H1 (cell line): ENCODE results near the gene BGLAP. TPM values are rescaled to one million over a fixed set of nuclear protein-coding genes. Genes with fewer than 3 reads are reported as not detected.

Experiments
- CTCF ChIA-PET: fragments of 300-600 bp; sonication (Branson Sonifier 250); formaldehyde crosslinking; loops from one replicate; lab custom pipeline; 2021; ENCODE audit not compliant: partially characterized antibody; lab: Charles Lee
- POLR2A ChIA-PET: fragments of 300-600 bp; sonication (Branson Sonifier 250); formaldehyde crosslinking; loops from one replicate; lab custom pipeline; 2021; ENCODE audit warnings: inconsistent platforms; ENCODE audit not compliant: partially characterized antibody; lab: Charles Lee
- DNase-seq, 2 experiments: peaks; one replicate each; pipeline versions ENCODE4 v3.0.0 to v3.0.0-alpha.2; 2010 to 2022; ENCODE audit warnings: low spot score in 2 of 2, low read depth in 1 of 2, mixed read lengths in 1 of 2
- FAIRE-seq: peaks from 2 replicates; lab custom pipeline; 2011; peaks lifted over from hg19 to GRCh38; lab: Jason Lieb, UNC
- H2AFZ ChIP-seq: 2 replicates; pipeline ENCODE4 v1.8.1; 2012; ENCODE audit warnings: low read length, inconsistent platforms
- H2AK5ac ChIP-seq: 2 replicates; pipeline ENCODE4 v1.6.1; 2013; ENCODE audit warnings: low read depth, low read length
- H2BK120ac ChIP-seq: replicated peaks from 2 replicates; pipeline ENCODE3; 2013; ENCODE audit warnings: low read depth, low read length, inconsistent platforms
- H2BK12ac ChIP-seq: 2 replicates; pipeline ENCODE4 v1.6.1; 2013; ENCODE audit warnings: low read depth, low read length
- H2BK15ac ChIP-seq: 2 replicates; pipeline ENCODE4 v1.6.1; 2013; ENCODE audit warnings: low read length
- H2BK20ac ChIP-seq: 2 replicates; pipeline ENCODE4 v1.6.1; 2013; ENCODE audit warnings: low read length
- H2BK5ac ChIP-seq: 2 replicates; pipeline ENCODE4 v1.6.1; 2013; ENCODE audit warnings: low read depth, low read length
- H3K14ac ChIP-seq: 2 replicates; pipeline ENCODE4 v1.6.1; 2013; ENCODE audit warnings: inconsistent platforms; ENCODE audit not compliant: insufficient read length
- H3K18ac ChIP-seq: 2 replicates; pipeline ENCODE4 v1.6.1; 2013; ENCODE audit warnings: low read length; ENCODE audit errors: extremely low read depth
- H3K23ac ChIP-seq: 2 replicates; pipeline ENCODE4 v1.6.1; 2013; ENCODE audit warnings: inconsistent platforms; ENCODE audit not compliant: insufficient read length
- H3K23me2 ChIP-seq: 2 replicates; pipeline ENCODE4 v1.6.1; 2013; ENCODE audit warnings: low read depth, low read length
- H3K27ac ChIP-seq: 2 replicates; pipeline ENCODE4 v1.6.1; 2011; ENCODE audit warnings: low read depth, low read length, inconsistent platforms
- H3K27me3 ChIP-seq, 4 experiments: replicated peaks in 1 of 4; 1 replicate in 1 of 4; 2 replicates in 3 of 4; pipeline versions ENCODE4 v1.6.1 to v1.8.1; 2011 to 2013; ENCODE audit warnings: low read length in 3 of 4, mild to moderate bottlenecking in 3 of 4, inconsistent platforms in 2 of 4, mixed read lengths in 2 of 4, moderate library complexity in 1 of 4; ENCODE audit not compliant: control insufficient read depth in 3 of 4, insufficient read depth in 3 of 4; ENCODE audit errors: extremely low read depth in 1 of 4
- H3K36me3 ChIP-seq, 4 experiments: 2 replicates each; pipeline versions ENCODE4 v1.6.1 to v1.8.1; 2011 to 2013; ENCODE audit warnings: mild to moderate bottlenecking in 4 of 4, low read length in 3 of 4, moderate library complexity in 2 of 4, control low read depth in 1 of 4, inconsistent platforms in 1 of 4; ENCODE audit not compliant: insufficient read depth in 4 of 4, control insufficient read depth in 2 of 4
- H3K4ac ChIP-seq: replicated peaks from 2 replicates; pipeline ENCODE3; 2013; ENCODE audit warnings: low read length, low read depth, mixed read lengths, inconsistent platforms; ENCODE audit not compliant: insufficient read length
- H3K4me1 ChIP-seq, 4 experiments: replicated peaks in 1 of 4; 1 replicate in 1 of 4; 2 replicates in 3 of 4; pipeline versions ENCODE4 v1.6.1 to v1.8.1; 2011 to 2013; ENCODE audit warnings: low read length in 3 of 4, inconsistent platforms in 2 of 4, mixed read lengths in 1 of 4; ENCODE audit not compliant: insufficient read depth in 4 of 4, control insufficient read depth in 3 of 4
- H3K4me2 ChIP-seq, 2 experiments: 2 replicates each; pipeline versions ENCODE4 v1.6.1 to v1.8.1; 2011 to 2013; ENCODE audit warnings: low read depth in 2 of 2, low read length in 2 of 2, control low read depth in 1 of 2, inconsistent platforms in 1 of 2, mild to moderate bottlenecking in 1 of 2; ENCODE audit not compliant: insufficient read depth in 1 of 2
- H3K4me3 ChIP-seq, 4 experiments: fragments of 200-600, 300-600 bp in 1 of 4; sonication (generic), shearing (Covaris generic), sonication (Bioruptor Twin) in 1 of 4; 2 replicates each; pipeline versions ENCODE4 v1.5.1 to v1.8.1; 2011 to 2016; ENCODE audit warnings: low read length in 4 of 4, low read depth in 3 of 4, control low read depth in 2 of 4, inconsistent platforms in 2 of 4, mild to moderate bottlenecking in 2 of 4, mixed read lengths in 1 of 4, moderate library complexity in 1 of 4; ENCODE audit not compliant: insufficient read depth in 2 of 4; ENCODE audit errors: extremely low read depth in 1 of 4
- H3K56ac ChIP-seq: replicated peaks from 2 replicates; pipeline ENCODE3; 2013; ENCODE audit warnings: low read depth, mild to moderate bottlenecking, mixed read lengths, low read length, inconsistent platforms; ENCODE audit not compliant: insufficient read length
- H3K79me1 ChIP-seq: 2 replicates; pipeline ENCODE4 v1.6.1; 2013; ENCODE audit warnings: low read depth, low read length, control low read depth
- H3K79me2 ChIP-seq, 2 experiments: 2 replicates each; pipeline versions ENCODE4 v1.6.1 to v1.8.1; 2012 to 2013; ENCODE audit warnings: low read length in 2 of 2, mild to moderate bottlenecking in 2 of 2, inconsistent platforms in 1 of 2; ENCODE audit not compliant: insufficient read depth in 2 of 2, control insufficient read depth in 1 of 2
- H3K9ac ChIP-seq, 4 experiments: replicated peaks in 1 of 4; 1 replicate in 1 of 4; 2 replicates in 3 of 4; pipeline versions ENCODE4 v1.6.1 to v1.8.1; 2011 to 2013; ENCODE audit warnings: low read depth in 3 of 4, low read length in 3 of 4, control low read depth in 2 of 4, mild to moderate bottlenecking in 2 of 4, moderate library complexity in 2 of 4, inconsistent platforms in 1 of 4; ENCODE audit errors: extremely low read depth in 1 of 4
- H3K9me3 ChIP-seq, 2 experiments: 2 replicates each; pipeline versions ENCODE4 v1.6.1 to v1.8.1; 2012 to 2013; ENCODE audit warnings: mild to moderate bottlenecking in 2 of 2, moderate library complexity in 2 of 2, control low read depth in 1 of 2, inconsistent platforms in 1 of 2, low read depth in 1 of 2, low read length in 1 of 2, mixed read lengths in 1 of 2; ENCODE audit not compliant: insufficient read depth in 2 of 2
- H4K20me1 ChIP-seq, 2 experiments: replicated peaks in 1 of 2; 2 replicates each; pipeline versions ENCODE3 to v1.8.1; 2011 to 2013; ENCODE audit warnings: inconsistent platforms in 2 of 2, low read length in 2 of 2, mild to moderate bottlenecking in 1 of 2; ENCODE audit not compliant: insufficient read depth in 2 of 2, control insufficient read depth in 1 of 2
- H4K5ac ChIP-seq: 2 replicates; pipeline ENCODE4 v1.6.1; 2013; ENCODE audit warnings: low read length, low read depth, mixed read lengths, inconsistent platforms; ENCODE audit not compliant: insufficient read length
- H4K8ac ChIP-seq: 2 replicates; pipeline ENCODE4 v1.8.0; 2013; ENCODE audit warnings: mild to moderate bottlenecking, moderate library complexity, low read length, inconsistent platforms; ENCODE audit not compliant: insufficient read depth; ENCODE audit errors: extremely low read depth
- H4K91ac ChIP-seq: replicated peaks from 2 replicates; pipeline ENCODE3; 2013; ENCODE audit warnings: low read length, mixed read lengths, inconsistent platforms; ENCODE audit not compliant: insufficient read length
- ATF2 ChIP-seq: IDR thresholded peaks from 2 replicates; pipeline ENCODE4 v1.6.1; 2012; ENCODE audit warnings: low read length, inconsistent platforms
- CTCF ChIP-seq, 3 experiments: IDR thresholded peaks; 1 replicate in 2 of 3; 2 replicates in 1 of 3; pipeline versions ENCODE4 v1.5.1 to v1.6.1; 2011; ENCODE audit warnings: low read length in 3 of 3, mild to moderate bottlenecking in 3 of 3, inconsistent platforms in 2 of 3, low read depth in 1 of 3, moderate library complexity in 1 of 3; ENCODE audit not compliant: insufficient read depth in 1 of 3; ENCODE audit errors: control extremely low read depth in 1 of 3
- GABPA ChIP-seq: IDR thresholded peaks from 2 replicates; pipeline ENCODE4 v1.6.1; 2011; ENCODE audit warnings: mild to moderate bottlenecking, low read length, moderate library complexity, borderline replicate concordance; ENCODE audit not compliant: insufficient read depth
- JUN ChIP-seq: IDR thresholded peaks from 2 replicates; pipeline ENCODE4 v1.6.1; 2011; ENCODE audit warnings: low read depth, mild to moderate bottlenecking, improper control_type of control experiment, low read length
- KDM5A ChIP-seq: fragments of 200-600 bp; IDR thresholded peaks from 2 replicates; pipeline ENCODE4 v1.7.1; 2012; ENCODE audit warnings: mild to moderate bottlenecking, low read length, inconsistent platforms, mixed read lengths
- POLR2A ChIP-seq, 2 experiments: IDR thresholded peaks; 1 replicate in 1 of 2; 2 replicates in 1 of 2; pipeline ENCODE4 v1.6.1; 2011; ENCODE audit warnings: low read depth in 2 of 2, low read length in 2 of 2, mild to moderate bottlenecking in 2 of 2; ENCODE audit errors: control extremely low read depth in 1 of 2
- SAP30 ChIP-seq: fragments of 300-600 bp; sonication (generic); IDR thresholded peaks from 2 replicates; pipeline ENCODE4 v1.7.1; 2012; ENCODE audit warnings: low read length, moderate library complexity, mild to moderate bottlenecking, inconsistent platforms; ENCODE audit not compliant: insufficient read depth, insufficient replicate concordance
- SP2 ChIP-seq: IDR thresholded peaks from 2 replicates; pipeline ENCODE4 v1.6.1; 2012; ENCODE audit warnings: mild to moderate bottlenecking, low read length, inconsistent platforms
- TBP ChIP-seq: IDR thresholded peaks from 2 replicates; pipeline ENCODE4 v1.6.1; 2011; ENCODE audit warnings: low read depth, low read length, improper control_type of control experiment
- WGBS, 2 experiments: shearing (Covaris generic) in 1 of 2; methylation state at CpG; one replicate each; pipeline versions ENCODE4 v1.1.6 to v1.1.7; 2013 to 2015; ENCODE audit warnings: low lambda C conversion rate in 2 of 2, mixed read lengths in 2 of 2, inconsistent platforms in 1 of 2, low coverage in 1 of 2, missing lambda C conversion rate in 1 of 2; ENCODE audit not compliant: insufficient replicate concordance in 2 of 2, insufficient coverage in 1 of 2, insufficient read length in 1 of 2; ENCODE audit errors: extremely low coverage in 1 of 2, missing lambda C conversion rate in 1 of 2; 5-methylcytosine and 5-hydroxymethylcytosine counted together
- polyA plus RNA-seq, 7 experiments: library from polyadenylated mRNA; depleted of rRNA in 3 of 7; stranded (reverse) in 5 of 7; unstranded in 2 of 7; fragments of >200 nt in 5 of 7; fragments of 200-250 nt in 2 of 7; gene quantifications; 1 replicate in 5 of 7; 2 replicates in 1 of 7; 4 replicates in 1 of 7; pipeline versions ENCODE4 v1.2.1 to v1.2.3, GENCODE V29; 2011 to 2013; ENCODE audit warnings: missing spikeins in 2 of 7, mixed read lengths in 2 of 7
- total RNA-seq: library from RNA; stranded (reverse); fragmentation: NEBNext Ultra II Directional; extraction: Animal tissue kit (Norgen Biotek cat#: 25700); gene quantifications from 2 replicates; pipeline ENCODE4 v1.2.1, GENCODE V29; 2021

BGLAP gene
- total and polyA plus RNA-seq, 2 of the 8 experiments (the other 6 are each of a cell fraction or from before 2014, with no cell fraction given), result 1.2 to 1.5 TPM

- no peak within 1 kb of the TSS for H3K56ac ChIP-seq
- peaks cover 0 to 10% (median 3%) of the 10 kb centered on the region in 4 experiments; a peak in 2 of 7 replicates for H3K4me1 ChIP-seq
- H3K9me3 ChIP-seq, result no peaks in the 10 kb centered on the region
- peak within 1 kb of the TSS; percentile 45 for H2AFZ ChIP-seq
- peak within 1 kb of the TSS; percentile 74 to 93 (median 85); a peak in 7 of 8 replicates for H3K4me3 ChIP-seq
- peak within 1 kb of the TSS; percentile 78 to 92 for H3K4me2 ChIP-seq
- FAIRE-seq, result no peak
- no peak within 1 kb of the TSS for H2BK120ac ChIP-seq
- peaks cover 23 to 31% of the 10 kb centered on the region in 2 experiments for H3K79me2 ChIP-seq
- ChIA-PET CTCF (interaction anchor here (1.0 to 1.5 kb wide), 3 partner anchors 38 to 344 kb away, joined by 3 to 5 read pairs (median 3); no protein-coding TSS in a partner anchor), POLR2A (interaction anchor here (0.9 to 17.4 kb wide), 10 partner anchors 17 to 1077 kb away, joined by 3 to 221 read pairs (median 4); partner anchors contain the start of genes BGLAP, CCT3, GLMP and PAQR6)
- H3K23ac ChIP-seq, result no peak within 1 kb of the TSS
- no peak within 1 kb of the TSS for H4K5ac ChIP-seq
- no peak within 1 kb of the TSS for H3K4ac ChIP-seq
- peaks cover 0 to 11% of the 10 kb centered on the region in 2 experiments for H4K20me1 ChIP-seq
- H2BK5ac ChIP-seq, result peak within 1 kb of the TSS; percentile 12; the same call in 1 of the 2 replicates
- H3K9ac ChIP-seq, result peak within 1 kb of the TSS; percentile 88 to 97 (median 96)
- H2BK15ac ChIP-seq, result no peak within 1 kb of the TSS; the same call in 1 of the 2 replicates
- peak within 1 kb of the TSS; percentile 7; the same call in 1 of the 2 replicates for H4K8ac ChIP-seq
- H3K23me2 ChIP-seq, result peaks cover 13% of the 10 kb centered on the region
- peak within 1 kb of the TSS; percentile 78 for H3K27ac ChIP-seq
- 94% methylated on average over 7 of the region's 7 CpGs; no CpG with 5 or more reads in 1 of the 2 experiments for whole genome bisulfite sequencing, 2 experiments
- no peaks in the 10 kb centered on the region for H3K27me3 ChIP-seq
- no peak within 1 kb of the TSS for H2BK20ac ChIP-seq
- H2AK5ac ChIP-seq, result no peak within 1 kb of the TSS; the same call in 1 of the 2 replicates
- peak within 1 kb of the TSS; percentile 20 for H4K91ac ChIP-seq
- H2BK12ac ChIP-seq, result no peak within 1 kb of the TSS
- H3K36me3 ChIP-seq, result peaks cover 0 to 10% (median 1%) of the 10 kb centered on the region in 4 experiments; a peak in 3 of 8 replicates
- peaks cover 10% of the 10 kb centered on the region for H3K79me1 ChIP-seq
- no peak within 1 kb of the TSS for H3K18ac ChIP-seq
- H3K14ac ChIP-seq, result no peak within 1 kb of the TSS
- DNase-seq, result no peak
- no peak for TF ChIP-seq SAP30
- no peak for TF ChIP-seq KDM5A
- no peak for TF ChIP-seq JUN
- no peak for TF ChIP-seq GABPA
- no peak for TF ChIP-seq POLR2A (IDR thresholded peaks at IDR 0.05; ENCODE audit: control extremely low read depth in 1 of 2, low read depth in 2 of 2, low read length in 2 of 2)
- no peak for TF ChIP-seq ATF2
- no peak for TF ChIP-seq CTCF (IDR thresholded peaks at IDR 0.05; ENCODE audit: control extremely low read depth in 1 of 3, insufficient read depth in 1 of 3, low read depth in 1 of 3, low read length in 3 of 3)
- no peak for TF ChIP-seq TBP
- TF ChIP-seq SP2, result no peak
Measured at GRCh38 chr1:156284112-156284511, 42.1 kb downstream of the BGLAP start, which contains the start of gene TMEM79. TMEM79 (plus strand) TSS chr1:156284325; CDS start chr1:156285227, 902 bp downstream.
